H9 (cell line): Measurements from ENCODE around the gene EGFL8. TPM values are rescaled to one million over a fixed set of nuclear protein-coding genes. Genes with fewer than 3 reads are reported as not detected.

Source experiments
- DNase-seq: peaks from one replicate; pipeline ENCODE4 v3.0.0-alpha.2; 2017
- H2AFZ ChIP-seq: one replicate; pipeline ENCODE4 v1.6.1; 2013; ENCODE audit warnings: mild to moderate bottlenecking, low read length, control low read depth, moderate library complexity
- H2AK5ac ChIP-seq: 2 replicates; pipeline ENCODE4 v1.6.1; 2013; ENCODE audit warnings: low read length, control low read depth, mixed read lengths; ENCODE audit not compliant: insufficient read length
- H2BK120ac ChIP-seq: one replicate; pipeline ENCODE4 v1.6.1; 2013; ENCODE audit warnings: low read depth, mild to moderate bottlenecking, low read length, control low read depth, inconsistent platforms; ENCODE audit not compliant: poor library complexity, severe bottlenecking
- H2BK12ac ChIP-seq: 2 replicates; pipeline ENCODE4 v1.6.1; 2013; ENCODE audit warnings: low read length, control low read depth, mixed read lengths, low read depth; ENCODE audit not compliant: insufficient read length
- H2BK15ac ChIP-seq: 2 replicates; pipeline ENCODE4 v1.6.1; 2013; ENCODE audit warnings: low read depth, low read length, control low read depth
- H2BK20ac ChIP-seq: one replicate; pipeline ENCODE4 v1.6.1; 2013; ENCODE audit warnings: low read depth, mild to moderate bottlenecking, low read length, control low read depth, inconsistent platforms; ENCODE audit not compliant: poor library complexity, severe bottlenecking
- H2BK5ac ChIP-seq: 2 replicates; pipeline ENCODE4 v1.6.1; 2013; ENCODE audit warnings: low read length, control low read depth, mixed read lengths; ENCODE audit not compliant: insufficient read length
- H3K14ac ChIP-seq: 2 replicates; pipeline ENCODE4 v1.6.1; 2013; ENCODE audit warnings: low read length, control low read depth; ENCODE audit not compliant: insufficient read depth
- H3K18ac ChIP-seq: 2 replicates; pipeline ENCODE4 v1.6.1; 2013; ENCODE audit warnings: low read depth, mild to moderate bottlenecking, mixed read lengths, low read length, control low read depth; ENCODE audit not compliant: insufficient read length
- H3K23ac ChIP-seq: 2 replicates; pipeline ENCODE4 v1.6.1; 2013; ENCODE audit warnings: low read length, control low read depth, mixed read lengths, low read depth; ENCODE audit not compliant: insufficient read length
- H3K23me2 ChIP-seq: 2 replicates; pipeline ENCODE4 v1.6.1; 2013; ENCODE audit warnings: low read depth, mild to moderate bottlenecking, mixed read lengths, low read length, control low read depth; ENCODE audit not compliant: insufficient read length, poor library complexity, severe bottlenecking
- H3K27ac ChIP-seq: 2 replicates; pipeline ENCODE4 v1.5.1; 2013; ENCODE audit warnings: low read length, control low read depth, mixed read lengths, low read depth; ENCODE audit not compliant: insufficient read length
- H3K27me3 ChIP-seq: 2 replicates; pipeline ENCODE4 v1.6.1; 2013; ENCODE audit warnings: low read length, control low read depth, inconsistent platforms; ENCODE audit not compliant: insufficient read depth
- H3K4ac ChIP-seq: 2 replicates; pipeline ENCODE4 v1.6.1; 2013; ENCODE audit warnings: low read depth, mild to moderate bottlenecking, control low read depth, inconsistent platforms, low read length, moderate library complexity
- H3K4me1 ChIP-seq: 2 replicates; pipeline ENCODE4 v1.6.1; 2013; ENCODE audit warnings: low read length, control low read depth, inconsistent platforms; ENCODE audit not compliant: insufficient read depth
- H3K4me2 ChIP-seq: 2 replicates; pipeline ENCODE4 v1.6.1; 2013; ENCODE audit warnings: low read length, control low read depth, mixed read lengths; ENCODE audit not compliant: insufficient read length, insufficient read depth
- H3K56ac ChIP-seq: 2 replicates; pipeline ENCODE4 v1.6.1; 2013; ENCODE audit warnings: low read depth, mild to moderate bottlenecking, mixed read lengths, low read length, control low read depth; ENCODE audit not compliant: insufficient read length
- H3K79me1 ChIP-seq: 2 replicates; pipeline ENCODE4 v1.6.1; 2013; ENCODE audit warnings: low read depth, mild to moderate bottlenecking, moderate library complexity, low read length, control low read depth, inconsistent platforms; ENCODE audit not compliant: insufficient read depth, poor library complexity, severe bottlenecking
- H3K79me2 ChIP-seq: 2 replicates; pipeline ENCODE4 v1.6.1; 2013; ENCODE audit warnings: low read length, control low read depth, inconsistent platforms; ENCODE audit not compliant: insufficient read depth
- H3K9ac ChIP-seq: 2 replicates; pipeline ENCODE4 v1.6.1; 2013; ENCODE audit warnings: low read length, control low read depth, mixed read lengths; ENCODE audit not compliant: insufficient read length; ENCODE audit errors: extremely low read depth
- H3K9me3 ChIP-seq: one replicate; pipeline ENCODE4 v1.6.1; 2013; ENCODE audit warnings: low read depth, low read length, inconsistent platforms; ENCODE audit not compliant: control insufficient read depth
- H3T11ph ChIP-seq: one replicate; pipeline ENCODE4 v1.6.1; 2013; ENCODE audit warnings: mild to moderate bottlenecking, low read length, control low read depth, inconsistent platforms
- H4K20me1 ChIP-seq: one replicate; pipeline ENCODE4 v1.6.1; 2013; ENCODE audit not compliant: control insufficient read depth, insufficient read length, insufficient read depth
- H4K5ac ChIP-seq: 2 replicates; pipeline ENCODE4 v1.6.1; 2013; ENCODE audit warnings: low read depth, mild to moderate bottlenecking, mixed read lengths, low read length, control low read depth; ENCODE audit not compliant: insufficient read length
- H4K8ac ChIP-seq: replicated peaks from 2 replicates; pipeline ENCODE4 v1.6.1; 2013; ENCODE audit warnings: low read length, control low read depth, mixed read lengths, low read depth; ENCODE audit not compliant: insufficient read length
- H4K91ac ChIP-seq: 2 replicates; pipeline ENCODE4 v1.6.1; 2013; ENCODE audit warnings: low read depth, mild to moderate bottlenecking, moderate library complexity, mixed read lengths, low read length, control low read depth; ENCODE audit not compliant: insufficient read length
- H3K27ac Mint-ChIP-seq, 3 experiments: 2 replicates in 2 of 3; 3 replicates in 1 of 3; pipeline ENCODE4 v1.8.0; 2020 to 2021; ENCODE audit warnings: mixed read lengths in 3 of 3, mild to moderate bottlenecking in 1 of 3, moderate library complexity in 1 of 3
- H3K27me3 Mint-ChIP-seq: 2 replicates; pipeline ENCODE4 v1.8.0; 2021; ENCODE audit warnings: low read depth, mild to moderate bottlenecking, moderate library complexity, mixed read lengths
- H3K36me3 Mint-ChIP-seq, 3 experiments: 2 replicates in 2 of 3; 3 replicates in 1 of 3; pipeline ENCODE4 v1.8.0; 2020 to 2021; ENCODE audit warnings: low read depth in 3 of 3, mixed read lengths in 3 of 3; ENCODE audit not compliant: insufficient read depth in 1 of 3
- H3K4me1 Mint-ChIP-seq, 2 experiments: 2 replicates each; pipeline ENCODE4 v1.8.0; 2020; ENCODE audit warnings: mixed read lengths in 2 of 2
- H3K4me3 Mint-ChIP-seq, 2 experiments: 2 replicates in 1 of 2; 3 replicates in 1 of 2; pipeline ENCODE4 v1.8.0; 2020 to 2021; ENCODE audit warnings: mild to moderate bottlenecking in 2 of 2, mixed read lengths in 2 of 2, moderate library complexity in 1 of 2
- H3K9me3 Mint-ChIP-seq, 2 experiments: 2 replicates in 1 of 2; 3 replicates in 1 of 2; pipeline ENCODE4 v1.8.0; 2020; ENCODE audit warnings: mild to moderate bottlenecking in 2 of 2, mixed read lengths in 2 of 2, moderate library complexity in 1 of 2
- CTCF ChIP-seq: fragments of 200-600 bp; sonication (generic); conservative IDR thresholded peaks from 3 replicates; pipeline ENCODE4 v1.8.0; 2021; ENCODE audit warnings: antibody characterized with exemption, mild to moderate bottlenecking
- whole genome bisulfite sequencing: extraction: QIAGEN DNeasy Blood & Tissue Kit; methylation state at CpG from one replicate; pipeline ENCODE4 v1.1.7; 2013; ENCODE audit warnings: missing lambda C conversion rate, low lambda C conversion rate, mixed read lengths; ENCODE audit not compliant: insufficient read length; ENCODE audit errors: extremely low coverage; 5-methylcytosine and 5-hydroxymethylcytosine counted together
- total RNA-seq: library from RNA; stranded (reverse); gene quantifications from 2 replicates; pipeline ENCODE4 v1.2.1, GENCODE V29; 2021

The EGFL8 gene
- total RNA-seq, 1 experiment from 2014 or later, result 27.2 TPM

- H3K9ac ChIP-seq, result no peak overlapping the region
- no peaks in the 10 kb centered on the region; a peak in 1 of 5 replicates for H3K9me3 Mint-ChIP-seq
These were observed 19.2 kb downstream of the EGFL8 start for GRCh38 chr6:32183483-32184083.

More at GRCh38 chr6:32183483-32184083, 19.2 kb downstream of the EGFL8 start:
- Histone ChIP-seq H3K4ac (no peak overlapping the region), H3K9me3 (no peaks in the 10 kb centered on the region), H2AFZ (no peak overlapping the region), H3K27me3 (no peaks in the 10 kb centered on the region), H4K8ac (no peak overlapping the region), H2BK12ac (no peak overlapping the region), H3K14ac (no peak overlapping the region), H3K4me1 (no peaks in the 10 kb centered on the region), H2BK5ac (no peak overlapping the region), H3K79me1 (no peaks in the 10 kb centered on the region), H3T11ph (no peak overlapping the region), H2BK15ac (no peak overlapping the region), H3K79me2 (peaks cover 4% of the 10 kb centered on the region; the same call in 1 of the 2 replicates), H4K5ac (no peak overlapping the region), H2BK120ac (no peak overlapping the region), H2AK5ac (no peak overlapping the region), H3K23me2 (peaks cover 5% of the 10 kb centered on the region), H3K18ac (no peak overlapping the region), H3K27ac (no peak overlapping the region), H3K4me2 (no peak overlapping the region), H3K23ac (no peak overlapping the region), H3K56ac (no peak overlapping the region), H2BK20ac (no peak overlapping the region), H4K20me1 (no peaks in the 10 kb centered on the region), H4K91ac (no peak overlapping the region)
- no CpG with 5 or more reads among the region's 15 CpGs for WGBS
- peaks cover 18 to 32% of the 10 kb centered on the region in 2 experiments for H3K4me1 Mint-ChIP-seq
- H3K27ac Mint-ChIP-seq, result no peak overlapping the region; a peak in 2 of 7 replicates
- no peak overlapping the region for H3K4me3 Mint-ChIP-seq
- peaks cover 34 to 82% (median 68%) of the 10 kb centered on the region in 3 experiments for H3K36me3 Mint-ChIP-seq
- H3K27me3 Mint-ChIP-seq, result no peaks in the 10 kb centered on the region; the same call in 1 of the 2 replicates
- no peak for DNase-seq
- TF ChIP-seq CTCF, result no peak
